GM12872 (cell line): ENCODE measurements around the gene BCL3.

Experiments used
- TF ChIP-seq, protein P1 (sequence below): IDR thresholded peaks from 3 replicates; pipeline ENCODE4 v1.5.1; 2011; ENCODE audit warnings: low read depth, mild to moderate bottlenecking, low read length, moderate library complexity; ENCODE audit not compliant: insufficient read depth

BCL3 gene

DNA sequence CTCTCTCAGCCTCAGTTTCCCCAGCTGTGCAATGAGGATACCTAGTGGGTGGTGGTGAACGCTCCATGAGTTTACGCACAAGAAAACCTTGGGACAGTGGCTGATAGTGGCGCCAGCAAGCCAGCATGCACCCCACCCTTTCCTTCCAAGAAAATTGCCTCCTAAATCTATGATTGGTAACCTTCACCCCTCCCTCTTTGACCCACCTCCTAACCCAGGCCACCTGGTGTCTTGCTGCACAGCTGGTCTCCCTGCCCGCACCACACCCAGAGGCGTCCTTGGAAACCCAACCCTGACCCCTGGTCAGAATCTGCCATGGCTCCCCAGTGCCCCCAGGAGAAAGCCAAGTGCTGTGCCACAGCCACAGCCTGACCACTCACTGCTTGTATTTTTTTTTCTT lies 22.8 kb upstream of the BCL3 start:
- TF ChIP-seq, protein P1, sequence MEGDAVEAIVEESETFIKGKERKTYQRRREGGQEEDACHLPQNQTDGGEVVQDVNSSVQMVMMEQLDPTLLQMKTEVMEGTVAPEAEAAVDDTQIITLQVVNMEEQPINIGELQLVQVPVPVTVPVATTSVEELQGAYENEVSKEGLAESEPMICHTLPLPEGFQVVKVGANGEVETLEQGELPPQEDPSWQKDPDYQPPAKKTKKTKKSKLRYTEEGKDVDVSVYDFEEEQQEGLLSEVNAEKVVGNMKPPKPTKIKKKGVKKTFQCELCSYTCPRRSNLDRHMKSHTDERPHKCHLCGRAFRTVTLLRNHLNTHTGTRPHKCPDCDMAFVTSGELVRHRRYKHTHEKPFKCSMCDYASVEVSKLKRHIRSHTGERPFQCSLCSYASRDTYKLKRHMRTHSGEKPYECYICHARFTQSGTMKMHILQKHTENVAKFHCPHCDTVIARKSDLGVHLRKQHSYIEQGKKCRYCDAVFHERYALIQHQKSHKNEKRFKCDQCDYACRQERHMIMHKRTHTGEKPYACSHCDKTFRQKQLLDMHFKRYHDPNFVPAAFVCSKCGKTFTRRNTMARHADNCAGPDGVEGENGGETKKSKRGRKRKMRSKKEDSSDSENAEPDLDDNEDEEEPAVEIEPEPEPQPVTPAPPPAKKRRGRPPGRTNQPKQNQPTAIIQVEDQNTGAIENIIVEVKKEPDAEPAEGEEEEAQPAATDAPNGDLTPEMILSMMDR: no peak

GRCh38 chr19:44726465-44726864 lies 22.0 kb upstream of the BCL3 start:
- TF ChIP-seq, protein P1: no peak

DNA sequence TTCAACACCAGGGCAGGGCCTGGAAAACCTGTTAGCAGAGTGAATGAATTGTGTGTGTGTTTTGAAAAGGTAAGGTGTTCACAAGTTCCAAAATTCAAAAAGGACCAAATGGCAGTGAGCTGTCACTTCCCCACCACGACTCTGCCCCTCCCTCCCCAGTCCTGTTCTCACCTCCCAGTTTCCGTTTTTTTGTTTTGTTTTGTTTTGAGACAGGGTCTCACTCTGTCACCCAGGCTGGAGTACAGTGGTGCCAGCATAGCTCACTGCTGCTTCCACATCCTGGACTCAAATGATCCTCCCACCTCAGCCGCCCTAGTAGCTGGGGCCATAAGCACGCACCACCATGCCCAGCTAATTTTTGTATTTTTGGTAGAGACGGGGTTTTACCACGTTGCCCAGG lies 20.3 kb upstream of the BCL3 start:
- TF ChIP-seq, protein P1: no peak

DNA sequence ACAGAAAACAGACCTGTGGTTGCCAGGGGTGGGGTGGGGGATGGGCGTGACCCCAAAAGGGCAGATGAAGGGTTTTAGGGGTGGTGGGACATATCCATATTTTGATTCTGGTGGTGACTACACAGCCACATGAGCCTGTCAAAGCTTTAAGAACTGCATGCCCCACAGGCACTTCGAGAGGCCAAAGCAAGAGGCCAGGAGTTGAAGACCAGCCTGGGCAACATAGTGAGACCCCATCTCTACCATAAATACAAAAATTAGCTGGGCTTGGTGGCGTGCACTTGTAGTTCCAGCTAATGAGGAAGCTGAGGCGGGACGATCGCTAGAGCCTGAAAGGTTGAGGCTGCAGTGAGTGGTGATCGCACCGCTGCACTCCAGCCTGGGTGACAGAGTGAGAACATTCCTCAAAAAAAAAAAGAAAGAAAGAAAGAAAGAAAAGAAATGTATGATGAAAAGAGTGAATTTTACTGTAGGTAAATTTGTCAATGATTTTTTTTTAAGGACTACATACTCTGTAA lies 18.9 kb upstream of the BCL3 start:
- TF ChIP-seq, protein P1: no peak

DNA sequence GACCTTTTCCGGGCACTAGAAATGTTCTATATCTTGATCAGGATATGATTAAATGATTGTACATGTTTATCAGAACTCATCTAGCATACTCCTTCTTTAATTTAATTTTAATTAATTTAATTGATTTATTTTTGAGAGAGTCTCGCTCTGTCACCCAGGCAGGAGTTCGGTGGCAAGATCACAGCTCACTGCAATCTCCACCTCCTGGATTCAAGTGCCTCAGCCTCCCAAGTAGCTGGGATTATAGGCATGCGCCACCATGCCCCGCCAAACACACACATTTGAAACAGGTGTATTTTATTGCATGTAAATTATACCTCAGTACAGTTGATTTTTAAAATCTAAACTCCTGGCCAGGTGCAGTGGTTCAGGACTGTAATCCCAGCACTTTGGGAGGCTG lies 17.4 kb upstream of the BCL3 start:
- TF ChIP-seq, protein P1: no peak

DNA sequence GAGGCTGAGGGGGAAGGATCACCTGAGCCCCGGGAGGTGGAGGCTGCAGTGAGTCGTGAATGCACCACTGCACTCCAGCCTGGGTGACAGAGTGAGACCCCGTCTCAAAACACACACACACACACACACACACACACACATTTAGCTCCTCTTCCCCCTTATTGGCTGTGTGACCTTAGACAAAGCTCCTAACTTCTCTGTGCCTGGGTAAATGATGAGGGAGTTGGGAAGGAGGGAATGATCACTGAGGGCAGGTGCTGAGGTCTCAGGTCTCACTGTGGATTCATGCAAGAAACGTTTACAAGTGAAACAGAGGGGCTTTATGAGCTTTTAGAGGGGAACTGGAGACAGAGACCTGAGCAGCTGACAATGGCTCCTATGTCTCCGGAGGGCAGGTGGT lies 16.9 kb upstream of the BCL3 start:
- TF ChIP-seq, protein P1: no peak

- TF ChIP-seq, protein P1: no peak
Measured at GRCh38 chr19:44732235-44733014, 16.1 kb upstream of the BCL3 start.
